Activated effector memory CD4-positive, alpha-beta T cell treated with Interleukin-2 at 50 U/mL for 16 hours (primary cell): ENCODE measurements around the gene TMEM62.
"Not testable (repeated sequence)": the region's sequence is repeated elsewhere in the genome, so short reads cannot be mapped to it uniquely, and the experiment has no call there.

ENCODE experiments used
- DNase-seq: peaks from one replicate; pipeline ENCODE4 v3.0.0-alpha.2; 2020

TMEM62 gene

DNA sequence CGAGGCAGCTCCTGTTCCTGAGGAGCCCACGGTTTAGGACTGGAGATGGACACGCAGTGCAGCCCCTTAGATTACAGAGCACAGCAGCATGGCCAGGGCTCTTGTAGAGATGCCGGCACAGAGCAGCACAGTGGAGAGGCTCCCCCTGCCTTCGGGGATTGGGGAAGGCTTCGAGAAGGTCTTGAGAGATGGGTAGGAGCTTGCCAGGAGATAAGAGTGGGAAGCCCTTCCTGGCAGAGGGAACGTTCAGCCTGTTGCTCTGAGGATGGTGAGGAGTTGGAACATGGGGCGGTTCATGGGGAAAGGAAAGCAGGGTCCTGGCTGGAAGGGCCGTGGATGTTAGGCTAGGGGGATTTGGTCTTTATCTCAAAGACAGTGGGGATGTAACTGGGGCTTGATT is 77.4 kb downstream of the TMEM62 start:
- DNase-seq = no peak

DNA sequence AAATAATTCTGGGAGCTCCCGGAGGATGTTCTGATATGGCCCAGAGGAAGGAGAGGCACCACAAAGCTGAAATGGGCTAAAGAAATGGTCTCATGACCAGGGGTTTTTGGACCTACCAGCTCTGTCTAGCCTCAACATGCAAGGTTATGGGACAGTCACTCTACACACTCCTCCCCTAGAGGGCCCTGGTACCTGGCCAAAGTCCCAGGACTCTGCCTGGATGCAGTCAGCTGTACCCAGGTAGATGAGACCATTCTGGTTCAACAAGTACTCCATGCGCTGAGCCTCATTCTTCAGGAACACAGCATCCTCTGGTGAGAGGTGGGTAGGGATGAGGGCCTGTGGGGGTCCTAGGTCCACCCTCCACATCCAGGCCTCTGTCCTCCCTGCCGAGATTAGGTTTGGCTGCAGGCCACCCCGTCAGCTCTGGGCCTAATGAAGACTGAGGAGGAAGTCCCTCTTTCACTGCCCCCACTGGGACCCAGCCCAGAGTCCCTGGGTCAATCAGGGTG is 77.9 kb downstream of the TMEM62 start:
- no peak for DNase-seq

DNA sequence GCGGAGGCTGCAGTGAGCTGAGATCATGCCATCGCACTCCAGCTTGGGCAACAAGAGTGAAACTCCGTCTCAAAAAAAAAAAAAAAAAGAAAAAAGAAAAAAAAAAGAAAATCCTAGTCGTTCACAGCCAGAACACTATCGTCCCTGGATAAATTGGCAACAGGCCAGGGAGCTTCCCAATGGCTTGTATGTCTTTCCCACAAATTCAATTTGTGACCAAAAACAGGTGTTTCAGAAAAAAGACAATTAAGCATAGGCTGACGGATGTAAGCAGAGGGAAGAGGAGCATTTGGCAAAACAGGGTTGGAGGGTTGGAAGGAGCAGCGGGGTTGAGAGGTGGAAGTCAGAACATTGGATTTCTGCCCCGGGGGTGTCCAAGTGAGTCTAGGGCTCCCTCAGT is 78.9 kb downstream of the TMEM62 start:
- no peak for DNase-seq

DNA sequence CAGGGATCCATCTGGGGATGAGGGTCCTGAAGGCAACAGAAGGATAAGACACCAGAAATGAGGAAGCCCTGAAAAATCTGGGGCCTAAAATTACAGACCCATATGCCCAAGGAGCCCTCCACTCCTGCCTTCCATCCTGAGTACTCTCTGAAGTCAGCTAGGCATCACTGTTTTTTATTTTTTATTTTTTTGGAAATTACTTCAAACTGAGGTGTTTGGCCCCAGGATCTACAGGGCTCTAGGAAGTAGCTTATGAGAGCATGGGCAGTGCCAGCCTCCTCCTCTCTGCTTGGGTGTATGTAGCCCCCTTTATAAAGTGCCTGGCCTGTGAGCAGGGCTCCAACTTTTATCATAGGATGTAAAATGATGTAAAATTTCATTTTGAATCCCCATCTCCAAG is 79.6 kb downstream of the TMEM62 start:
- no peak for DNase-seq

DNA sequence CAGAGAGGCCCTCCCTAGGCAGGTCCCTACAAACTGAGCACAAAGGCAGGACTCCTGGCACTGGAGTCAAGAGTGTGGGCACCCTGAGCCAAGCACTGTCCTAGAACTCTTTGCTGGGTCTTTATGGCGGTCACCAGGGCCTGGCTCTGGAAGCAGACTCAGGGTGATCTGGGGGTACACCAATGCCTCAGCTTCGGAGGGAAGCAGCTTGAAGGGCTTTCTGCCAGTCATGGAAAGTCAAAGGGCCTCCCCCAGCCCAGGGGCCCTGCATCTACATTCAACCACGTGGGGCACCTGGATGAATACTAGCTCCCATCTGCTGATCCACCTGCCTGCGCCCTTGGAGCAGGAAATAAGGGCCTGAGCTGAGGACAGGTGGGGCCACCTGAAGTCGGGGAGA is 80.1 kb downstream of the TMEM62 start:
- no peak for DNase-seq

DNA sequence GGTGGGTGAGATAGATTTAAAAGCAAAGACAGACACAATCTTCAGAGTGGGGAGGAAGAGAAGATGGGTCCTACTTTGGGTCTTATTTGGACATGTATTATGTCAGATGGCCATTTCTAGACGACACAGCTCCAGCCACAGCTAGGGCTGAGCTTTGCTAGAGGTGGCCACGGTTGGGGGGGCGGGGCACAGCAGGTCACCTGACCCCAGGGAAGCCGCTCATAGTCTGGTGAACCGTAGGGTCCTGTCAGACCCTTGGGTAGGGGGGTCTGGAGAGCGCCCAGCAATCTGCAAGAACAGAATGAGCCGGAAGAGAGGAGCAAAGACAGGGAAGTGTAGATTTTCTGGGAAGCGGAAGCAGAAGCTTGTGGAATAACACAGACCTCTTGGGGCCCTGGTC is 80.8 kb downstream of the TMEM62 start:
- DNase-seq = no peak

DNA sequence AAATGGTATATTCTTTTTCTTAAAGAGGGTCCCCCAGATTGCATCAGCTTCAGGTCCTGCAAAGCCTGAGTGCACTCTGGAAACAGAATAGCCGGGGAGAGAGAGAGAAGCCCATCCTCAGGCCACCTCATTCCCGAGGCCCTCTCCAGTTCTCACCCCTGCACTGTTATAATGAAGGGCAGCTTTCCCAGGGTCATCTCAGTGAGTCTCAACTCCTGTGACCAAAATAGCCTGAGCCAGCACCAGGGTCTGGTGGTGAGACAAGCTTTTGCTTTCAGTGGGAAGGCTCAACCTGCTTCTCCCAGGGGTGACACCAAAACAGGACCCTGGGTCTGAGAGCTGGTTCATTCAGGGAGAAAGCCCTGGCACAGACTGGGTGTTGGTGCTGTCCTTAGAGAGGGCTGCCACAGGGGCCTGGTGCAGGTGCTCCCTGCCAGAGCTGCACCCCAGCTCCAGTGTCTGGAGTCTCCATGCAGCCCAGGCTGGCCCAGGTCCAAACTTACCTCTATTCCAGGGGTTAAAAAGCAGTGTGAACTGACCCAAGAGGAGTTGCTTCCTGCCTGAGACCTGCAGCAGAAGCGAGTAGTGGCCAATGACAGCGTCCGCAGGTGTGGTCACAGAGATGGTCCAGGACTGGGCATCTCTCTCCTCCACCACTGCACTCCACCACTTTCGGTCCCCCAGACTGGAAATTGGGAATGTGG is 81.4 kb downstream of the TMEM62 start:
- DNase-seq = no peak

DNA sequence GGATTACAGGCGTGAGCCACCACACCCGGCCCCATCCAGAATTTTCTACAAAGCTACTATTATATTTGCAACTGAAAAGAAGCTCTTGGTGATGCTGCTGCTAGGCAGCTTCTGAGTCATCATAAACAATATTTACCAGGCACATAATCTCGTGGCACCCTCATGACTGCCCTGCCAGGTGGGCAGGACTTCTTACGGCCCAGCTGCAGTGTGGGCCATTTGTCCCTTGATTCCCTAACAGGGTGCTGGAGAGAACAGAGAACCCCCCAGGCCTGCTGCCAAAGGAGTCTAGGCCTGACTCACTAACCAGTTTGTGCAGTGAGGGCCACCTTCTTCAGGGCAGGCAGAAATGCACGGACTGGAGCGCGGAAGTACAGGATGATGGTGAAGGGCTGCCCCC is 82.6 kb downstream of the TMEM62 start:
- DNase-seq = no peak

DNA sequence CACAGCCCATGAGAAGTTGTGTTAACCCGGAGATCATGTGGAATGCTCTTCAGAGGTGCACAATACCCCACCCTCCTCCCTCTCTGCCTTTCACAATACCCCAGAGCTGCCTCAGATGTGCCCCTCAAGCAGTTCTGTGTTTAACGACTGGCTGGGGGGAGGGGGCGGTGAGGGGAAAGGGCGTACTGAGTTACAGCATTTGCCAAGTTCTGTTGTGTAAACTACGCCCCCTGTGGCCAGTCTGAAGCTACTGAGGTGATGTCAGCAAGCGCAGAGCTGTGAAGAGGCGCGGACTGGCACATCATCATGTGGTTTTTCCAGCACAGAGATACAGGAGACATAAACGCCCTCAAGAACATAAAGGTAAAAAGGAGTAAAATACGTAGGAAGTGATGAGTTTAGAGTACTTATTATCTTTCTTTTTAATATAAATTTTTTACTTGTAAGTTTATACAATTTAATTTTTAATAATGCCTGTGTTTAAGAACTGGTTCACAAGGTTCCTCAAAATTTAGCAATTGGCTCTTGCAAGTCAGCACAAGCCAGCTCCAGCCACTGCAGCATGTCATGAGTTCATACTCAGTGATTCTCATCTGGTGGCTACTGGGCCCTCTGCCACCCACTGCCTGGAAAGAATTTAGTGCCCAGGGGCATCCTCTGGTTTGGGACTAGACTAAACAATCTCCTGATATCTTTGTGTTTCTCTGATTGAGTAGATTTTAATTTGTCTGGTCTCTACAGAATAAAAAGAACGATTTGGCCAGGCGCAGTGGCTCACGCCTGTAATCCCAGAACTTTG is 85.7 kb downstream of the TMEM62 start:
- DNase-seq = no peak

DNA sequence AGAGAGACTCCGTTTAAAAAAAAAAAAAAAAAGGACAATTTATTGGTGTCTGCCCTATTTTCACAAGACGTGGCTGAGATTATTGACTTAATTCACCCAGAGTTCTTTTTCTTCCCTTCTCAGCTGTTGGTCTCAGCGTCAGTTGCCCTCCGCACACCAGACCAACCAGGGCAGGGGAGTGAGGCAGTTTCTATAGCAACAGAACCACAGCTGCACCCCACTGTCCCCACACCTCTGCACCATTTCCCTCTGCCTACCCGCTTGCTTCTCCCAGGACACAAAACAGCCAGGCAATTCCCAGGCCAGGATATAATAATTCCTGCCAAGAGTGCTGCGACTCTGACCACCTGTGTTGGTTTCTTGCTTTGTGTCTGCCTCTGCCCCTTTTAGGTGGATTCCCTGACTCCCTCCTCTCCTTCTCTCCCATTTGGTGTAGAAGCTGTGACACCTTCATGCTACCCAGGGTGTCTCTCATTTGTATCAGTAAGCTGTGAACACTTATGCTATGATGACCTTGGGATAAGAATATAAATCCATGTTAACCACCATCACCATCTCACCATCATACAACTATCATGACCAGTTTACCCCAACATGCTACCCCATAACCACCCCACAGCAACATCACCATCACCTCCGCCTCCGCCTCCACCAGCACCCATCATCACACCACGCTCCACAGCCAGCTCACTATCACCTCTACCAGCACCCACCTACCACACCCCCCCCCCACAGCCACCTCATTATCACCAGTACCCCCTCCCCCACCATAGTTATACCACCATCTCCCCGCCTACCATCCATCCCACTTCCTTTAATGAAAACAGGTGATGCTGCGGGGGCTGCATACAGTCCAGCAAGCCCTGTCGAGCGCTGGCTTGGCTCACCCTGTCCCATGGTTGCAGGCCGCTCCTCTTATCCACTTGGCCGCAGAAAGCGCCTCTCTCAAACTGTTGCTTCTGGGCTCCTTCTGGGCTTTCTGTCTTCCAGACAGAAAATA is 86.8 kb downstream of the TMEM62 start:
- no peak for DNase-seq

DNA sequence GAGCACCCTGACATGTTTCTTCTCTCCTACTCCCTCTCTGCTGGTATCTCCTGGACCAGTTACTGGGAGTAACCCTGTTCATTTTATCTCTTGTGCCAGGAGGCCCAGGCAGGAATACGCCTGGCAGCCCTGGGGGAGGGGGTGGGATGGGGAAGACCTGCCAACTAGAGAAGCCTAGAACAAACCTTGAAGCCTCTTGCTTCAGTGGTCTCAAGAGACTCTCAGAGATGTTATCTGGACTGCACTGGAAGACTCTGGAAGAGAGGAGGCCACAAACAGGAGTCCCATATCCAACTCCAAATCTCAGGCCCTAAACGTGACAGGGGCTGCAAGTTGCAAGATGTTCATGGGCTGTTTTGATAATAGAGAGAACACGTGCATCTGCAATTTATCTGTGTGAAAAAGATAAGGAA is 87.6 kb downstream of the TMEM62 start, which contains the start of gene EPB42:
TSS of gene EPB42 (minus strand) at position 28 of the 413 bp plus-strand sequence. CDS start 193 bp downstream, outside the sequence.
- no peak for DNase-seq

DNA sequence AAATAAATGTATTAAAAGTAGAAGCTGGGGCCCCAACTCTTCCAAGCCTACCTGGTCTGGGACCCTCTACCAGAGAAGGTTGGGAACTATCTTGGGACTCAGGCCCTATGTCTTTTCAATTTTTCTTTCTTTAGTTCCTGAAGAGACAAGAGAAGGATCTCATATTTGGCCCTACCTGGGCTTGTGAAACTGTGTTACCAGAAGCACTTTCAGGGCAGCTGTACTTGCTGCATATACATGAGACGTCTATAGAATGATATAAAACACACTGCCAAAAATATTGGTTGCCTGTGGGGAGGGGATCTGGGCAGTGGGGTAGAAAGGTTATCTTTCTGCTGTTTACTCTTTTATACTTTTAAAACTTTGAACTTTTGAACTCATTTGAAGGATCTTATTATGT is 88.0 kb downstream of the TMEM62 start:
- DNase-seq = no peak

DNA sequence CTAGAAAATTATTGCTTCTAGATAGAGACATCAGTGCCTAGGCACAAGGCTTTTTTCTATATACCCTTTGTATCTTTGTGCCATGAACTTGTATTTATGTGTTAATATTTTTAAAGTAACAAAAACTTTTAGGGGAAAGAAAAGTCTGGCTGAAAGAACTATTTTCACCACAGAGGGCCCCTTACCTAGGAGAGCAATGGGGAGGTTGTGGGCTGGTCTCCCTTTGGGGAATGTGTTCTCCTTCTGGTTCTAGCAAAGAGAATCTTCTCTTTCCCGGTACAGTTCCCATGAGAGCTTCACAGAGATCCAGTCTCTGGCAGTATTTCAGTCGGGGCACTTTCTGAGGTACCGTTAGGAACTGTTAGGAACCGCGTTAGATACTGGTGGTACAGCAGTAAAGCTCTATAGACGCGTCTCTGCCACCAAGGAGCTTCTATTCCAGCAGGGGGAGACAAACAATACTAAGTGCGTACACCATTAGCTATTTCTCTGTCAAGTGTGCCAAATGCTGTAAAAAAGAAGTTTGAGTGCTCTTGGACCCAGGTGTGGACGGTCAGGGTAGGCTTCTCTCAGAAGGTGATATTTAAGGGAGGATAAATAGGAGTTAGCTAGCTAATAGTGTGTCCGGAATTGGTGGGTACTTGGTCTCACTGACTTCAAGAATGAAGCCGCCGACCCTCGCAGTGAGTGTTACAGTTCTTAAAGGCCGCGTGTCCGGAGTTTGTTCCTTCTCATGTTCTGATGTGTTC is 92.0 kb downstream of the TMEM62 start:
- peak; percentile 6 for DNase-seq

DNA sequence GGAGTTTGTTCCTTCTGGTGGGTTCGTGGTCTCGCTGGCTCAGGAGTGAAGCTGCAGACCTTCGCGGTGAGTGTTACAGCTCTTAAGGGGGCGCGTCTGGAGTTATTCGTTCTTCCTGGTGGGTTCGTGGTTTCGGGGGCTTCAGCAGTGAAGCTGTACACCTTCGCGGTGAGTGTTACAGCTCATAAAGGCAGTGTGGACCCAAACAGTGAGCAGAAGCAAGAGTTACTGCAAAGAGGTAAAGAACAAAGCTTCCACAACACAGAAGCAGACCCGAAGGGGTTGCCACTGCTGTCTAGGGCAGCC is 92.5 kb downstream of the TMEM62 start:
- not testable (repeated sequence) for DNase-seq

DNA sequence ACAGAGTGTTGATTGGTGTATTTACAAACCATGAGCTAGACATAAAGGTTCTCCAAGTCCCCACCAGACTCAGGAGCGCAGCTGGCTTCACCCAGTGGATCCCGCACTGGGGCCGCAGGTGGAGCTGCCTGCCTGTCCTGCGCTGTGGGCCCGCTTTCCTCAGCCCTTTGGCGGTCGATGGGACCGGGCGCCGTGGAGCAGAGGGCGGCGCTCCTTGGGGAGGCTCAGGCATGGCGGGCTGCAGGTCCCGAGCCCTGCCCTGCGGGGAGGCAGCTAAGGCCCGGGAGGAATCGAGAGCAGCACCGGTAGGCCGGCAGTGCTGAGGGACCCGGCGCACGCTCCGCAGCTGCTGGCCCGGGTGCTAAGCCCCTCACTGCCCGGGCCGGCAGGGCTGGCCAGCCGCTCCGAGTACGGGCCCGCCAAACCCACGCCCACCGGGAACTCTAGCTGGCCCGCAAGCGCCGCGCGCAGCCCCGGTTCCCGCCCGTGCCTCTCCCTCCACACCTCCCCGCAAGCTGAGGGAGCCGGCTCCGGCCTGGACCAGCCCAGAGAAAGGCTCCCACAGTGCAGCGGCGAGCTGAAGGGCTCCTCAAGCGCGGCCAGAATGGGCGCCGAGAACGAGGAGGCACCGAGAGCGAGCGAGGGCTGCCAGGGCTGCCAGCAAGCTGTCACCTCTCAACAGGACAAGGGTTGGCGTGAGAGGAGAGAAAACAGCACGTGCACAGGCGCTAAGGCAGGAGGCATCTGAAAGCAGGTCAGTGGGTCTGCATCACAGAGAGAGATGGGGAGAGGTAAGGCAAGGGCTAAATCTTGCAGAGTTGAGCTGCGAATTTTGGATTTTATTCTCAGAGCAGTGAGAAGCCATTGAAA is 93.3 kb downstream of the TMEM62 start:
- no peak for DNase-seq

DNA sequence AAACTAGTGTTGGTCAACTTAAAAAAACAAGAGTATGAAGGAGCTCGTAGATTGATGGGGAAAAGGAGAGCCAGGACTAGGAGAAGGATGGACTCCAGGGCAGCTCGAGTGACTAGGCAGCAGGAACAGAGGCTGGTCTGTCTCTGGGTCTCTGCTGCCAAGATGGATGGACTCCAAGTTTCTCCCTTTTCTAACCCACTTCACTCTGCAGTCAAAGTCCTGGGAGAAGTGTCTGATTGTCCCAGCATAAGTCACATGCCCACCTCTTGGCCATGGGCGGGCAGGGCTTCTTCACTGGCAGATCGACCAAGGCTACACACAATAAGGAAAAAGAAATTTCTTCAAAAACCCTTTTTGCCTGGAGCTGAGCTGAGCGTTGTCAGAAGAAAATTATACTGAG is 96.6 kb downstream of the TMEM62 start:
- no peak for DNase-seq

DNA sequence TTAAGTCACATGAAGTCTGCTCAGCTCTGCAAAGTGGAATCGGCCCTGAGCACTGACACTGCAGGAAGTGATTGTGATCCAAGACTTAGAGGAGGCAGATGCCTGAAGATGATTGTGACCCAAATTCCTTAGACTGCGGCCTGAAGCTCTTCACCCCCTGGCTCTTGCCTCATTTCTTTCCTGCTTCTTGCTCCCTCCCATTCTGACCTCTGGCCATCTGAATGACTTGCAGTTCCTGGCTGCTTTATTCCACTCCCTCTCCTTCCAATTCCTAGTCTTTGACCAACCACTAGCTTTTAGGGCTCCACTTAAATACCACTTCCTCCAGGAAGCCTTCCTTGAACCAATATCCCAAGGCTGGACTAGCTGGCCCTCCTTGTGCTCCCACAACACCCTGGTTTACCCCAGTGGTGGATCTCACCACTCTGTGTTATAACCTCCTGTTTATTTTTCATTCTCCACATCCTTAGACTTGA is 97.3 kb downstream of the TMEM62 start:
- no peak for DNase-seq

DNA sequence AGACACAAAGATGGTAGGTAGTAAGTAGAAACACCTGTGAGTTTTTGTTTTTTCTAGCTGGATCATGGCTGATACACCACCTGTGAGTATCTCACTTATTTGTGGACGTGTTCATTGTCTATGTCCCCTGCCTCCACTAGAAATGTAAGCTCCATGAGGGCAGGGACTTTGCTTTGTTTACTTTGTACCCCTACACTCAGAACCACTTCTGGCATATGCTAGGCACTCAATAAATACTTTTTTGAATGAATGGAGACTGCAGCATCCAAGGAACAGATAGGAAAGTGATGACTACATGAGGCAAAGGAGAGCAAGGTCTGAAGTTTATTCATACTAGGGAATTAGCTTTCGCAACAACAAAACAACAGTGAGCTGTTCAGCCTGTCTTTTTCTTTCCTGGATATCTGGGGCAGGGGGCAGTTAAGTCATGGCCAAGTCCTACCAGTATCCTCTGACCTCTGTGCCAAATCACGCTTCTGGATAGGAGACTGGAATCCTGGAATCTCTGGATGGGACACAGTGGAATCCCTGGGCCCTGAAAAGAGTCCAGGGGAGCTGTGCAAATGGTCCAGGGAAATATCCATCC is 99.0 kb downstream of the TMEM62 start:
- DNase-seq = no peak
